ENCODE data around the gene CALY. TPM values are rescaled to one million over a fixed set of nuclear protein-coding genes. Genes with fewer than 3 reads are reported as not detected.
A peak's percentile ranks its signal among the peaks of the same experiment; 100 is the strongest.
"Not testable (repeated sequence)": the region's sequence is repeated elsewhere in the genome, so short reads cannot be mapped to it uniquely, and the experiment has no call there.

Gene CALY
- polyA plus RNA-seq, 1 of the 3 experiments (the other 2 are of a cell fraction), result 3.3 TPM

GRCh38 chr10:133377818-133378250 is 41.1 kb upstream of the CALY start:
- H3K9ac ChIP-seq, result peak overlapping the region; percentile 64; the same call in 1 of the 2 replicates
- peak overlapping the region; percentile 97 for H3K4me2 ChIP-seq
- H3K36me3 ChIP-seq (replicated peaks in 1 of 2; ENCODE audit: control insufficient read depth in 1 of 2, insufficient read depth in 2 of 2, low read length in 1 of 2), result no peaks in the 10 kb centered on the region
- ChIA-PET POLR2A (interaction anchor here (1.1 kb wide), 1 partner anchor 11 kb away, joined by 3 read pairs; no protein-coding TSS in a partner anchor), CTCF (interaction anchor here (1.5 to 2.3 kb wide), 2 partner anchors 17 to 48 kb away, joined by 7 to 13 read pairs; no protein-coding TSS in a partner anchor)
- no peak overlapping the region; a peak in 1 of 4 replicates for H3K27ac ChIP-seq (ENCODE audit: low read depth in 2 of 2, low read length in 1 of 2)
- WGBS (ENCODE audit: low lambda C conversion rate), result 38% methylated on average over 9 of the region's 20 CpGs
- no peaks in the 10 kb centered on the region for H3K27me3 ChIP-seq (ENCODE audit: insufficient read depth)
- DNase-seq, result no peak
- peaks cover 0 to 19% of the 10 kb centered on the region in 2 experiments; a peak in 2 of 4 replicates for H3K4me1 ChIP-seq (ENCODE audit: control insufficient read depth in 1 of 2, insufficient read depth in 2 of 2, low read depth in 1 of 2, low read length in 1 of 2)
- peak overlapping the region; percentile 74 to 76 for H3K4me3 ChIP-seq (ENCODE audit: low read depth in 2 of 2, low read length in 1 of 2)
- H3F3A ChIP-seq (replicated peaks; ENCODE audit: insufficient read depth), result no peaks in the 10 kb centered on the region
- peak overlapping the region; percentile 92; the same call in 1 of the 2 replicates for H2AFZ ChIP-seq (ENCODE audit: low read depth)
- no peak for TF ChIP-seq TCF12 (IDR thresholded peaks at IDR 0.05)
- no peak for TF ChIP-seq NFIC (IDR thresholded peaks at IDR 0.05; ENCODE audit: borderline replicate concordance)
- no peak for TF ChIP-seq MEF2A (IDR thresholded peaks at IDR 0.05; ENCODE audit: borderline replicate concordance, low read depth)
- TF ChIP-seq TAF1 (IDR thresholded peaks at IDR 0.05; ENCODE audit: borderline replicate concordance, low read depth, low read length), result no peak
- no peak for TF ChIP-seq ELF1 (IDR thresholded peaks at IDR 0.05)
- no peak for TF ChIP-seq SMC3 (IDR thresholded peaks at IDR 0.05; ENCODE audit: low read depth, low read length)
- TF ChIP-seq FOXJ3 (CRISPR knock-in tag; IDR thresholded peaks at IDR 0.05), result no peak
- no peaks in the 10 kb centered on the region for H3K9me2 ChIP-seq
- H4K20me1 ChIP-seq (ENCODE audit: insufficient read depth), result no peaks in the 10 kb centered on the region
- H3K79me2 ChIP-seq (ENCODE audit: insufficient read depth), result no peaks in the 10 kb centered on the region
- H3K9me3 ChIP-seq, result no peaks in the 10 kb centered on the region

- no peak overlapping the region for H3K4me3 ChIP-seq (ENCODE audit: low read depth in 2 of 2, low read length in 1 of 2)
- H3K27me3 ChIP-seq (ENCODE audit: insufficient read depth), result no peaks in the 10 kb centered on the region
- no peak overlapping the region for H3K27ac ChIP-seq (ENCODE audit: low read depth in 2 of 2, low read length in 1 of 2)
- peaks cover 2% of the 10 kb centered on the region; the same call in 1 of the 2 replicates for H3K79me2 ChIP-seq (ENCODE audit: insufficient read depth)
- no peaks in the 10 kb centered on the region for H3K36me3 ChIP-seq (replicated peaks in 1 of 2; ENCODE audit: control insufficient read depth in 1 of 2, insufficient read depth in 2 of 2, low read length in 1 of 2)
- no peak for DNase-seq
- peaks cover 0 to 22% of the 10 kb centered on the region in 2 experiments; a peak in 2 of 4 replicates for H3K4me1 ChIP-seq (ENCODE audit: control insufficient read depth in 1 of 2, insufficient read depth in 2 of 2, low read depth in 1 of 2, low read length in 1 of 2)
- no peak overlapping the region for H2AFZ ChIP-seq (ENCODE audit: low read depth)
- no peaks in the 10 kb centered on the region for H3K9me2 ChIP-seq
- ChIA-PET CTCF (interaction anchor here (0.8 to 2.3 kb wide), 4 partner anchors 16 to 49 kb away, joined by 3 to 13 read pairs (median 10); no protein-coding TSS in a partner anchor), POLR2A (no interaction called here)
- H3K4me2 ChIP-seq, result no peak overlapping the region; the same call in 1 of the 2 replicates
- WGBS (ENCODE audit: low lambda C conversion rate), result 96% methylated on average over 19 of the region's 30 CpGs
- no peaks in the 10 kb centered on the region for H4K20me1 ChIP-seq (ENCODE audit: insufficient read depth)
- H3F3A ChIP-seq (replicated peaks; ENCODE audit: insufficient read depth), result no peaks in the 10 kb centered on the region
- H3K9me3 ChIP-seq, result no peaks in the 10 kb centered on the region
- no peak overlapping the region for H3K9ac ChIP-seq
- no peak for TF ChIP-seq TEAD4 (IDR thresholded peaks at IDR 0.05; ENCODE audit: borderline replicate concordance, insufficient read depth)
- TF ChIP-seq TAF1 (IDR thresholded peaks at IDR 0.05; ENCODE audit: borderline replicate concordance, low read depth, low read length), result no peak
- TF ChIP-seq USF2 (IDR thresholded peaks at IDR 0.05; ENCODE audit: borderline replicate concordance, low read depth, low read length), result no peak
- TF ChIP-seq GATA2 (CRISPR knock-in tag; IDR thresholded peaks at IDR 0.05), result no peak
- no peak for TF ChIP-seq CHD2 (IDR thresholded peaks at IDR 0.05; ENCODE audit: low read length, partially characterized antibody)
- no peak for TF ChIP-seq POLR2AphosphoS5 (IDR thresholded peaks at IDR 0.05; ENCODE audit: low read depth, low read length)
- no peak for TF ChIP-seq FOXJ3 (CRISPR knock-in tag; IDR thresholded peaks at IDR 0.05)
- TF ChIP-seq GABPA (IDR thresholded peaks at IDR 0.05; ENCODE audit: low read depth), result no peak
- no peak for TF ChIP-seq YY1 (IDR thresholded peaks at IDR 0.05; ENCODE audit: low read depth)
- no peak for TF ChIP-seq EZH2phosphoT487 (IDR thresholded peaks at IDR 0.05; ENCODE audit: borderline replicate concordance, low read depth)
- no peak for TF ChIP-seq MXI1 (IDR thresholded peaks at IDR 0.05; ENCODE audit: low read depth, low read length)
Measured at GRCh38 chr10:133377025-133377817, 40.5 kb upstream of the CALY start.

- DNase-seq; H3K9ac ChIP-seq; H2AFZ ChIP-seq (ENCODE audit: low read depth); H3K4me3 ChIP-seq (ENCODE audit: low read depth in 2 of 2, low read length in 1 of 2); H3K79me2 ChIP-seq (ENCODE audit: insufficient read depth); H3K36me3 ChIP-seq (replicated peaks in 1 of 2; ENCODE audit: control insufficient read depth in 1 of 2, insufficient read depth in 2 of 2, low read length in 1 of 2); H3K9me2 ChIP-seq; H3F3A ChIP-seq (replicated peaks; ENCODE audit: insufficient read depth); H4K20me1 ChIP-seq (ENCODE audit: insufficient read depth); H3K27me3 ChIP-seq (ENCODE audit: insufficient read depth); H3K27ac ChIP-seq (ENCODE audit: low read depth in 2 of 2, low read length in 1 of 2); H3K4me2 ChIP-seq; POLR2A ChIA-PET; H3K9me3 ChIP-seq: not testable (repeated sequence)
- peaks cover 0 to 26% of the 10 kb centered on the region in 2 experiments; a peak in 2 of 4 replicates for H3K4me1 ChIP-seq (ENCODE audit: control insufficient read depth in 1 of 2, insufficient read depth in 2 of 2, low read depth in 1 of 2, low read length in 1 of 2)
- 89% methylated on average over 5 of the region's 5 CpGs for WGBS (ENCODE audit: low lambda C conversion rate)
- CTCF ChIA-PET, result interaction anchor here (0.8 to 1.6 kb wide), 2 partner anchors 47 to 48 kb away, joined by 3 to 13 read pairs; no protein-coding TSS in a partner anchor
Measured at GRCh38 chr10:133376183-133376582, 39.5 kb upstream of the CALY start.

All from SK-N-SH (cell line).